ENCODE measurements around the gene RREB1. TPM values are rescaled to one million over a fixed set of nuclear protein-coding genes. Genes with fewer than 3 reads are reported as not detected.

Gene RREB1
- total and polyA plus RNA-seq, 2 of the 4 experiments (the other 2 are of a cell fraction) = 8.4 to 14.5 TPM

- Histone ChIP-seq H2BK5ac (ENCODE audit: low read depth, low read length, poor library complexity, severe bottlenecking) (no peak overlapping the region), H2BK15ac (ENCODE audit: low read depth, low read length) (no peak overlapping the region), H3K4me1 (ENCODE audit: control insufficient read depth, insufficient read depth, low read length) (peaks cover 4% of the 10 kb centered on the region; the same call in 1 of the 2 replicates), H3K18ac (ENCODE audit: low read depth, low read length) (no peak overlapping the region), H2BK120ac (ENCODE audit: low read depth, low read length) (no peak overlapping the region), H2BK20ac (ENCODE audit: low read depth, low read length) (no peak overlapping the region), H3K79me1 (ENCODE audit: low read depth in 1 of 2, low read length in 2 of 2) (peaks cover 20 to 39% of the 10 kb centered on the region in 2 experiments), H3K27ac (ENCODE audit: insufficient read depth, low read length) (no peak overlapping the region), H3K9me3 (ENCODE audit: control insufficient read depth, insufficient read depth, low read length) (no peaks in the 10 kb centered on the region), H4K20me1 (ENCODE audit: insufficient read depth, low read length) (no peaks in the 10 kb centered on the region), H4K91ac (ENCODE audit: insufficient read depth, low read depth, low read length) (no peak overlapping the region), H3K14ac (replicated peaks; ENCODE audit: low read depth, low read length) (no peak overlapping the region), H2AK9ac (replicated peaks; ENCODE audit: low read depth, low read length, poor library complexity) (peak overlapping the region; percentile 10), H4K8ac (ENCODE audit: low read depth in 2 of 2, low read length in 2 of 2) (no peak overlapping the region), H3K4me3 (ENCODE audit: insufficient read depth, low read depth, low read length) (no peak overlapping the region), H2AFZ (replicated peaks; ENCODE audit: low read length, poor library complexity) (no peak overlapping the region), H3K4me2 (ENCODE audit: low read depth, low read length) (no peak overlapping the region), H3K56ac (ENCODE audit: extremely low read depth, insufficient read depth, low read length) (no peak overlapping the region), H3K27me3 (ENCODE audit: control insufficient read depth, insufficient read depth, low read length) (no peaks in the 10 kb centered on the region), H3K36me3 (ENCODE audit: control insufficient read depth, insufficient read depth, low read length) (peaks cover 63% of the 10 kb centered on the region), H3K9me1 (ENCODE audit: insufficient read depth, low read length) (peaks cover 3% of the 10 kb centered on the region; the same call in 1 of the 2 replicates), H2AK5ac (ENCODE audit: low read depth, low read length) (no peak overlapping the region), H3K4ac (ENCODE audit: low read depth, low read length) (no peak overlapping the region), H4K5ac (ENCODE audit: low read depth, low read length) (no peak overlapping the region), H3K9ac (ENCODE audit: low read depth, low read length) (no peak overlapping the region), H3K23ac (ENCODE audit: low read depth, low read length) (no peak overlapping the region)
- BruUV-seq (replicated peaks) = no TSS peak
- ATAC-seq (ENCODE audit: low read depth) (no peak), DNase-seq (no peak)
- in situ Hi-C loops (cut with MboI; ENCODE audit: low sequenced_read_pairs) = no loop called here
- dilution Hi-C loops (cut with HindIII; ENCODE audit: low sequenced_read_pairs, unreplicated experiment) = no loop called here
- intact Hi-C loops (cut with micrococcal nuclease) = no loop called here
- ChIA-PET CTCF (no interaction called here), POLR2A (ENCODE audit: unreplicated experiment) (no interaction called here)
- no peak for TF ChIP-seq USF2 (IDR thresholded peaks at IDR 0.05; ENCODE audit: low read depth, low read length)
- no peak for TF ChIP-seq SMC3 (IDR thresholded peaks at IDR 0.05; ENCODE audit: low read depth, low read length)
- TF ChIP-seq MAZ (IDR thresholded peaks at IDR 0.05; ENCODE audit: borderline replicate concordance, low read depth, low read length) = no peak
- no peak for TF ChIP-seq RFX5 (IDR thresholded peaks at IDR 0.05; ENCODE audit: low read depth, low read length)
- no peak for TF ChIP-seq ELK1 (IDR thresholded peaks at IDR 0.05; ENCODE audit: borderline replicate concordance, low read depth, low read length)
- no peak for TF ChIP-seq FOS (IDR thresholded peaks at IDR 0.05; ENCODE audit: low read depth, low read length)
- no peak for TF ChIP-seq BHLHE40 (IDR thresholded peaks at IDR 0.05; ENCODE audit: low read depth, low read length)
- no peak for TF ChIP-seq MAFK (IDR thresholded peaks at IDR 0.05; ENCODE audit: low read depth, low read length)
- TF ChIP-seq NFE2L2 (IDR thresholded peaks at IDR 0.05; ENCODE audit: low read depth, low read length) = no peak
- no peak for TF ChIP-seq MXI1 (IDR thresholded peaks at IDR 0.05; ENCODE audit: borderline replicate concordance, low read depth, low read length)
- TF ChIP-seq CEBPB (IDR thresholded peaks at IDR 0.05; ENCODE audit: low read depth, low read length) = no peak
- TF ChIP-seq CTCF (conservative IDR thresholded peaks at IDR 0.05; ENCODE audit: low read depth, low read length) = no peak
- no peak for TF ChIP-seq RCOR1 (IDR thresholded peaks at IDR 0.05; ENCODE audit: insufficient replicate concordance, low read length)
- TF ChIP-seq POLR2A (IDR thresholded peaks at IDR 0.05; ENCODE audit: low read depth, low read length) = no peak
- WGBS, 2 experiments (ENCODE audit: extremely low coverage in 2 of 2, insufficient read length in 1 of 2) = 95% methylated on average over 14 of the region's 21 CpGs; no CpG with 5 or more reads in 1 of the 2 experiments
These were observed 121.1 kb downstream of the RREB1 start for GRCh38 chr6:7228662-7229375.
